Measurements from ENCODE around the gene IHH.

IHH gene

GRCh38 chr2:219021591-219021990, 39.1 kb downstream of the IHH start:
- no peaks in the 10 kb centered on the region for H3K27me3 ChIP-seq (ENCODE audit: control insufficient read depth in 1 of 2, insufficient read depth in 2 of 2, low read length in 2 of 2)
- H3K9ac ChIP-seq (ENCODE audit: low read depth in 1 of 2, low read length in 2 of 2), result no peak overlapping the region
- H3K4me1 ChIP-seq (ENCODE audit: control insufficient read depth in 1 of 2, insufficient read depth in 2 of 2, low read length in 2 of 2), result no peaks in the 10 kb centered on the region
- no peak overlapping the region for H3K27ac ChIP-seq (ENCODE audit: low read depth, low read length)
- H3K4me3 ChIP-seq (ENCODE audit: low read depth in 1 of 2, low read length in 2 of 2), result no peak overlapping the region
- H3K36me3 ChIP-seq (ENCODE audit: control insufficient read depth in 1 of 2, insufficient read depth in 2 of 2, low read length in 2 of 2), result no peaks in the 10 kb centered on the region
- H3K9me3 ChIP-seq (ENCODE audit: control insufficient read depth in 1 of 2, low read length in 2 of 2), result no peaks in the 10 kb centered on the region

DNA sequence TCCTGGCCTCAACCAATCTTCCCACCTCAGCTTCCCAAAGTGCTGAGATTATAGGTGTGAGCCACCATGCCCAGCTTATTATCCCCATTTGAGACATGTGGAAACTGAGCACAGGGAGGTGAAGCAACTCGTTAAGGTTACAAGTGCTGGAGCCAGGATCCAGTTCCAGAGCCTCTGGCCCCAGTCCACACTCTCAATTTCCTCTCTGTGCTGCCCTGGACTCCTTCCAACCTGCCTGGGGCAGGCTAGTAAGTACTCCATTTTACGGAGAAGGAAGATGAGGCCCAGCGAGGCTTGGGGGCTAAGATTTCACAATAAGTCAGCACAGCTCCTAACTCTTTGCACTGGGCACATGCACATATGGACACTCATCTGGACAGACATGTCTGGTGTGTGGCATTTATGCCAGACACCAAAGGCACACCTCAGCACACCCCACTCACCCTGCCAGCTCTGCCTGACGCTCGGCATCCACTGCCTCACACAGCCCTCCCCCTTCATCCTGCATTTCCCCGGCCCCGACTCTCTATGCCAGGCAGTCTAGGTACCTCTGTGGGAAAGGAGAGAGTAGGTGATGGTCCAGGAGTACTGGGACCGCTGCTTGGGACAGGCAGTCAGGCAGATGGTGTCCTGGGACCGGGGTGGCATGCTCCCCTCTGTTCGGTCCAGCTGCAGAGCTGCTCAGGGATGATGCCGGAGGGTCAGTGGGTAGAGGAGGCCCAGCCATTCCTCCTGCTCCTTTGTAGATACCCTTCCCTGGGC, 39.9 kb downstream of the IHH start:
- Histone ChIP-seq H3K27me3 (ENCODE audit: control insufficient read depth in 1 of 2, insufficient read depth in 2 of 2, low read length in 2 of 2) (no peaks in the 10 kb centered on the region), H3K27ac (ENCODE audit: low read depth, low read length) (no peak overlapping the region), H3K36me3 (ENCODE audit: control insufficient read depth in 1 of 2, insufficient read depth in 2 of 2, low read length in 2 of 2) (no peaks in the 10 kb centered on the region), H3K4me1 (ENCODE audit: control insufficient read depth in 1 of 2, insufficient read depth in 2 of 2, low read length in 2 of 2) (no peaks in the 10 kb centered on the region), H3K9ac (ENCODE audit: low read depth in 1 of 2, low read length in 2 of 2) (no peak overlapping the region), H3K4me3 (ENCODE audit: low read depth in 1 of 2, low read length in 2 of 2) (no peak overlapping the region), H3K9me3 (ENCODE audit: control insufficient read depth in 1 of 2, low read length in 2 of 2) (no peaks in the 10 kb centered on the region)

GRCh38 chr2:219019436-219019835, 41.3 kb downstream of the IHH start:
- no peak overlapping the region for H3K27ac ChIP-seq (ENCODE audit: low read depth, low read length)
- H3K9me3 ChIP-seq (ENCODE audit: control insufficient read depth in 1 of 2, low read length in 2 of 2), result no peaks in the 10 kb centered on the region
- no peak overlapping the region for H3K9ac ChIP-seq (ENCODE audit: low read depth in 1 of 2, low read length in 2 of 2)
- peaks cover 0 to 4% of the 10 kb centered on the region in 2 donors for H3K27me3 ChIP-seq (ENCODE audit: control insufficient read depth in 1 of 2, insufficient read depth in 2 of 2, low read length in 2 of 2)
- H3K36me3 ChIP-seq (ENCODE audit: control insufficient read depth in 1 of 2, insufficient read depth in 2 of 2, low read length in 2 of 2), result no peaks in the 10 kb centered on the region
- H3K4me3 ChIP-seq (ENCODE audit: low read depth in 1 of 2, low read length in 2 of 2), result no peak overlapping the region
- H3K4me1 ChIP-seq (ENCODE audit: control insufficient read depth in 1 of 2, insufficient read depth in 2 of 2, low read length in 2 of 2), result no peaks in the 10 kb centered on the region

DNA sequence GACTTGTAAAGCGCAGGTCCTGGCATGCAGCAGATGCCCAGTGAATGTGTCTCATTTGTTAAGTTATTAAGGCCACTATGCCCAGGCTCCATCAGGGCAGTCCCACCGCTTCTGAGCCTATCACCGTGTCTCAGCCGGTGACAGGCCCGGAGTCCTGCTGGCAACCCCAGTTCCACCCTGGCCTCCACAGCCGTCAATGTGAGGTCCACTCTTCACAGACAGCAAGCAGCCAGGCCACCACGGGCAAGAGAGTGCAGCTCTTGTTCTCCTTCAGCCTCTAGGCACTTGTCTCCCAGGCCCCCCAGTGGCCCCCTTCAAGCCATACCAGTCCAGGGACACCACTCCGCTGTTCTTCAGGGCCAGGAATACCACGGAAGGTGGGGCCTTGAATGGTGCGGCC, 42.0 kb downstream of the IHH start:
- Histone ChIP-seq H3K4me3 (ENCODE audit: low read depth in 1 of 2, low read length in 2 of 2) (no peak overlapping the region), H3K4me1 (ENCODE audit: control insufficient read depth in 1 of 2, insufficient read depth in 2 of 2, low read length in 2 of 2) (no peaks in the 10 kb centered on the region), H3K36me3 (ENCODE audit: control insufficient read depth in 1 of 2, insufficient read depth in 2 of 2, low read length in 2 of 2) (no peaks in the 10 kb centered on the region), H3K9ac (ENCODE audit: low read depth in 1 of 2, low read length in 2 of 2) (no peak overlapping the region), H3K27me3 (ENCODE audit: control insufficient read depth in 1 of 2, insufficient read depth in 2 of 2, low read length in 2 of 2) (peaks cover 0 to 8% of the 10 kb centered on the region in 2 donors), H3K27ac (ENCODE audit: low read depth, low read length) (no peak overlapping the region), H3K9me3 (ENCODE audit: control insufficient read depth in 1 of 2, low read length in 2 of 2) (no peaks in the 10 kb centered on the region)

- Histone ChIP-seq H3K27me3 (ENCODE audit: control insufficient read depth in 1 of 2, insufficient read depth in 2 of 2, low read length in 2 of 2) (peaks cover 0 to 8% of the 10 kb centered on the region in 2 donors), H3K9ac (ENCODE audit: low read depth in 1 of 2, low read length in 2 of 2) (no peak overlapping the region), H3K36me3 (ENCODE audit: control insufficient read depth in 1 of 2, insufficient read depth in 2 of 2, low read length in 2 of 2) (no peaks in the 10 kb centered on the region), H3K27ac (ENCODE audit: low read depth, low read length) (no peak overlapping the region), H3K4me3 (ENCODE audit: low read depth in 1 of 2, low read length in 2 of 2) (no peak overlapping the region), H3K9me3 (ENCODE audit: control insufficient read depth in 1 of 2, low read length in 2 of 2) (no peaks in the 10 kb centered on the region), H3K4me1 (ENCODE audit: control insufficient read depth in 1 of 2, insufficient read depth in 2 of 2, low read length in 2 of 2) (no peaks in the 10 kb centered on the region)
Measured at GRCh38 chr2:219018286-219018685, 42.4 kb downstream of the IHH start.

GRCh38 chr2:219017201-219017931, 43.4 kb downstream of the IHH start:
- Histone ChIP-seq H3K4me1 (ENCODE audit: control insufficient read depth in 1 of 2, insufficient read depth in 2 of 2, low read length in 2 of 2) (no peaks in the 10 kb centered on the region), H3K4me3 (ENCODE audit: low read depth in 1 of 2, low read length in 2 of 2) (no peak overlapping the region), H3K27ac (ENCODE audit: low read depth, low read length) (no peak overlapping the region), H3K36me3 (ENCODE audit: control insufficient read depth in 1 of 2, insufficient read depth in 2 of 2, low read length in 2 of 2) (no peaks in the 10 kb centered on the region), H3K9ac (ENCODE audit: low read depth in 1 of 2, low read length in 2 of 2) (no peak overlapping the region), H3K9me3 (ENCODE audit: control insufficient read depth in 1 of 2, low read length in 2 of 2) (no peaks in the 10 kb centered on the region), H3K27me3 (ENCODE audit: control insufficient read depth in 1 of 2, insufficient read depth in 2 of 2, low read length in 2 of 2) (peaks cover 0 to 8% of the 10 kb centered on the region in 2 donors)

DNA sequence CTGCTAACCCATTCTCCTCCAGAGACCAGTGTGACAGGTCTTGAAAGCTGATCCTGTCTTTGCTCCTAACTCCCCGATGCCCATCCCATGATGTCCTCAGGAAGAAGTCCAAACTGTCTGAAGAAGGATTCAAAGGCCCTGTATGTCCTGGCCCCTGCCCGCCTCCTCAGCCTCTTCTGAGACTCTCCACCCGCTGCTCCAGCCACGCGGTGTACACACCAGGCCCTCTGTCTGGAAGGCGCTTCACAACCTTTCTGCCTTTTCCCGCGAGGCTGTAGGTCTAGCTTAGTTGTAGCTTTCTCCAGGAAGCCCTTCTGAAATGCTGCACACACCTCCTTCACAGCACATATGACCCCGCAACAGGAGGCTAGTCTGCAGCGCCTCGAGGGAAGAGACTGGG, 44.0 kb downstream of the IHH start:
- Histone ChIP-seq H3K36me3 (ENCODE audit: control insufficient read depth in 1 of 2, insufficient read depth in 2 of 2, low read length in 2 of 2) (no peaks in the 10 kb centered on the region), H3K4me3 (ENCODE audit: low read depth in 1 of 2, low read length in 2 of 2) (no peak overlapping the region), H3K9ac (ENCODE audit: low read depth in 1 of 2, low read length in 2 of 2) (no peak overlapping the region), H3K4me1 (ENCODE audit: control insufficient read depth in 1 of 2, insufficient read depth in 2 of 2, low read length in 2 of 2) (no peaks in the 10 kb centered on the region), H3K27ac (ENCODE audit: low read depth, low read length) (no peak overlapping the region), H3K9me3 (ENCODE audit: control insufficient read depth in 1 of 2, low read length in 2 of 2) (no peaks in the 10 kb centered on the region), H3K27me3 (ENCODE audit: control insufficient read depth in 1 of 2, insufficient read depth in 2 of 2, low read length in 2 of 2) (peaks cover 0 to 8% of the 10 kb centered on the region in 2 donors)

- Histone ChIP-seq H3K9ac (ENCODE audit: low read depth in 1 of 2, low read length in 2 of 2) (no peak overlapping the region), H3K27me3 (ENCODE audit: control insufficient read depth in 1 of 2, insufficient read depth in 2 of 2, low read length in 2 of 2) (peaks cover 3 to 12% of the 10 kb centered on the region in 2 donors), H3K36me3 (ENCODE audit: control insufficient read depth in 1 of 2, insufficient read depth in 2 of 2, low read length in 2 of 2) (no peaks in the 10 kb centered on the region), H3K9me3 (ENCODE audit: control insufficient read depth in 1 of 2, low read length in 2 of 2) (no peaks in the 10 kb centered on the region), H3K4me3 (ENCODE audit: low read depth in 1 of 2, low read length in 2 of 2) (no peak overlapping the region), H3K4me1 (ENCODE audit: control insufficient read depth in 1 of 2, insufficient read depth in 2 of 2, low read length in 2 of 2) (no peaks in the 10 kb centered on the region), H3K27ac (ENCODE audit: low read depth, low read length) (no peak overlapping the region)
Measured at GRCh38 chr2:219010873-219011272, 49.8 kb downstream of the IHH start.

DNA sequence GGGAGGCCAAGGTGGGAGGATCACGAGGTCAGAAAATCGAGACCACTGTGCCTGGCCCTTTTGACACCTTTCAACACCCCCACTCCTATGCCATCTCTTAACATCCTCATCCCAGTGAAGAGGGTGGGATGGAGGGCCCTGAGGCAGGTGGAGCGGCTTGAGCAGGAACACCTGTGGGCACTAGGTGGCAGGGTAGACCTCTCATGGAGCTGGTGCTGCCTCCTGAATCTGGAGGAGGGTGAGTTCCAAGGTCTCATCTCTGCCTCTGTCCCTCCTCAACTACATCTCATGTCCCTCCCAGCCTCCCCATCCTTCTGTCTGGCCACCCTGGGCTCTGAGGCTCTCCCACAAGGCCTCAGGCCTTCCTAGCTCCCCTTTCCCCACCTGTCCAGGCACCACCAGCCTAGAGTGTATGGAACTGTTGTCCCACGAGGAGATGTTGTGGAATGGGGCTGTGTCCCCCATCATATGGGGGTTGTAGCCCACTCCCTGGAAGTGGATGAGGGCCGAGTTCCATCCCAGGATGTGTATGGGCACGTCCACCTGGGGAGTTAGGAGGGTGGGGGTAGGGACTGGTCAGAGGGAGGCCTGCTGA, 50.5 kb downstream of the IHH start:
- Histone ChIP-seq H3K9ac (ENCODE audit: low read depth in 1 of 2, low read length in 2 of 2) (no peak overlapping the region), H3K27ac (ENCODE audit: low read depth, low read length) (no peak overlapping the region), H3K4me3 (ENCODE audit: low read depth in 1 of 2, low read length in 2 of 2) (no peak overlapping the region), H3K27me3 (ENCODE audit: control insufficient read depth in 1 of 2, insufficient read depth in 2 of 2, low read length in 2 of 2) (peaks cover 6 to 18% of the 10 kb centered on the region in 2 donors), H3K9me3 (ENCODE audit: control insufficient read depth in 1 of 2, low read length in 2 of 2) (no peaks in the 10 kb centered on the region), H3K36me3 (ENCODE audit: control insufficient read depth in 1 of 2, insufficient read depth in 2 of 2, low read length in 2 of 2) (no peaks in the 10 kb centered on the region), H3K4me1 (ENCODE audit: control insufficient read depth in 1 of 2, insufficient read depth in 2 of 2, low read length in 2 of 2) (no peaks in the 10 kb centered on the region)

DNA sequence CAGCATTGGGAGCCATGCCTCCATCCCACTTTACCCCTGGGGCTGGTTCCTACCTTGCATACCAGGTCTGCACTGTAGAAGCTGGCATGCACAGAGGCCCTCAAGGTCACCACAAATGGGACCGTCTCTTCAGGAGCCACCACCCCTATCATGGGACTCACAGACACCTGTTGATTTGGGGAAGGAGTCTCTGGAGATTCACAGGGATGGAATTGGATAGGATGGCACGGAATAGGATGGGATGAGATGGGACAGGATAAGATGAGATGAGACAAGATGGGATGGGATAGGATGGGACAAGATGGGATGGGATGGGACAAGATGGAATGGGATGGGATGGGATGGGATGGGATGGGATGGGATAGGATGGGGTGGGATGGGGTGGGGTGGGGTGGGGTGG, 51.4 kb downstream of the IHH start:
- H3K9ac ChIP-seq (ENCODE audit: low read depth in 1 of 2, low read length in 2 of 2), result no peak overlapping the region
- no peaks in the 10 kb centered on the region for H3K9me3 ChIP-seq (ENCODE audit: control insufficient read depth in 1 of 2, low read length in 2 of 2)
- H3K4me3 ChIP-seq (ENCODE audit: low read depth in 1 of 2, low read length in 2 of 2), result no peak overlapping the region
- H3K27me3 ChIP-seq (ENCODE audit: control insufficient read depth in 1 of 2, insufficient read depth in 2 of 2, low read length in 2 of 2), result peaks cover 9 to 16% of the 10 kb centered on the region in 2 donors
- H3K4me1 ChIP-seq (ENCODE audit: control insufficient read depth in 1 of 2, insufficient read depth in 2 of 2, low read length in 2 of 2), result no peaks in the 10 kb centered on the region
- H3K27ac ChIP-seq (ENCODE audit: low read depth, low read length), result no peak overlapping the region
- H3K36me3 ChIP-seq (ENCODE audit: control insufficient read depth in 1 of 2, insufficient read depth in 2 of 2, low read length in 2 of 2), result no peaks in the 10 kb centered on the region
